Activated CD4-positive, CD25-positive, alpha-beta regulatory T cell (primary cell): ENCODE results near the gene MINDY4.

ENCODE experiments used
- DNase-seq, 4 experiments: peaks; one replicate each; lab custom pipeline; 2025; lab: John Stamatoyannopoulos, UW

Gene MINDY4

GRCh38 chr7:30835396-30835915 lies 64.2 kb downstream of the MINDY4 start:
- no peak for DNase-seq

DNA sequence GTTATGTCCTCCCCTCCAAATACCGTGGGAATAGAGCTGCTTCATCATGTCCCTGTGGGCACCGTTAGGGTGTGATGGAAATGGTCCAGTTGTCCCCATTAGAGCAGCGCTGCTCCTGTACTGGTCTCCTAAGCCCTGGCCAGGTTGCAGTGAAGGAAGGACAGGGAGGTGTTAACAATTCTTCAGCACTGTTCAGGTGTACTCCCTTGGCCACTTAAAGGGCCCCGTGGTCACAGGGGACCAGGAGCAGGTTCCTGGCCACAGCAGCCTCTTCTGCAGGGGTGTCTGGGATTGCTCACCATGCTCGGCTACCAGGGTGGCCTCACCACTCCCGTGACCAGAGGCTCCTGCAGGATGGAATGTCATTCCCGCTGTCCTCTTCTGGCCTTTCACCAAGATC lies 65.8 kb downstream of the MINDY4 start:
- DNase-seq: no peak

DNA sequence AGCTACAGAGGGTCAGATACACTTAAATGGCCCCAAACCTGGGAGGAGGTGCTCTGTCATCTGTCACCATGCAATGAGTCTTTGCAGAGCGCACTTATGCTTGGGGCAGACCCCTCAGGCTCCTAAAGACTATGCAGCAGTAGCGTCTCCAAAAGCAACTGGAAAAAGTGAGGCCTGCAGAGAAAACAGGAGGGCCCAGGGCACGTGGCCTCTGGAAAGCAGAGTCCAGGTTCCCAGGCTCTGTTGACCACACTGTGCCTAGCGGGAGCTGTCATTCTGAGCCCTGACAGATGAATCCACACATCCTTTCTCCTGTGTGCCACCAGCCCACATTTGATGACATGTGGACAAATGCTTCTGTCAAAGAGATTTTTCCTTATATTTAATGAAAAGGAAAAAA lies 66.4 kb downstream of the MINDY4 start:
- no peak for DNase-seq

GRCh38 chr7:30838008-30838407 lies 66.8 kb downstream of the MINDY4 start:
- no peak for DNase-seq

DNA sequence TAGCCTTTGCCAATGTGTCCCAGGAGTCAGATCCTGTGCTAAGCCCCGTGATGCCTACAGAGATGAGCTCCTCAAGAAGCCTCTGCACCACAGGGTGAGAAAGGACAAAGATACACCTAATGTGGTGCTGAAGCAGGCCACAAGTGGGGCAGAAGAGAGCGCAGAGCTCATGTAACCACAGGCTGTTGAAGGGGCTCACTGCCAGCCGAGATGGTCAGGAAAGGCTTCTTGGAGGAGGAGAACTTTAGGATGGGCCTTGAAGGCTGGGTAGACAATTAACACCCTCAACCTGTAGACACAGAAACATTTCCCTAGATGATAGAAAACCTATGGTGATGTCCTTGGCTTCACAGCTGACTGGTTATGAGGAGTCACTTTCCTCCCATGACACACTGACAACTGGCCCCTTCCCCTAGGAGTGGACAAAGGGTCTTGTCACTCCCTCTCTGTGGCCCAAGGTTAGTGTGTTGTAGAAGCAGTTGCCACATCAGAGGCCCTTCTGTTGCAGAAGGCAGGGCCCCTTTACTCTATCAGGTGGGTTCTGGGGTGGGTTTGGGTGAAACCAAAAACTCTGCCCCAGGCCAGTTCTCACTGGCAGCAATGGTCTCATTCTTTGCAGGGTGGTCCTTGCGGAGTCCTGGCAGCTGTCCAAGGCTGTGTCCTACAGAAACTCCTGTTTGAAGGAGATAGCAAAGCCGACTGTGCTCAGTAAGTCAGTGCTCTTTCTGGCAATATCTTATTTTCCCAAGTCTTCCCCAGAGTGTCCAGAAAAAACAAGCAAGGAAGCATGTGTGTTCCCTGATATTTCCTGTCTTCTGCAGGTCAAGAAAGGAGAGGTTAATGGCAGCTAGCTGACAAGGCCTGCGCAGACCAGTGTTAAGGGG lies 69.2 kb downstream of the MINDY4 start:
- DNase-seq: no peak

GRCh38 chr7:30841025-30841735 lies 70.0 kb downstream of the MINDY4 start:
- DNase-seq: no peak

- DNase-seq: no peak
These were observed 70.8 kb downstream of the MINDY4 start for GRCh38 chr7:30841801-30842541.

DNA sequence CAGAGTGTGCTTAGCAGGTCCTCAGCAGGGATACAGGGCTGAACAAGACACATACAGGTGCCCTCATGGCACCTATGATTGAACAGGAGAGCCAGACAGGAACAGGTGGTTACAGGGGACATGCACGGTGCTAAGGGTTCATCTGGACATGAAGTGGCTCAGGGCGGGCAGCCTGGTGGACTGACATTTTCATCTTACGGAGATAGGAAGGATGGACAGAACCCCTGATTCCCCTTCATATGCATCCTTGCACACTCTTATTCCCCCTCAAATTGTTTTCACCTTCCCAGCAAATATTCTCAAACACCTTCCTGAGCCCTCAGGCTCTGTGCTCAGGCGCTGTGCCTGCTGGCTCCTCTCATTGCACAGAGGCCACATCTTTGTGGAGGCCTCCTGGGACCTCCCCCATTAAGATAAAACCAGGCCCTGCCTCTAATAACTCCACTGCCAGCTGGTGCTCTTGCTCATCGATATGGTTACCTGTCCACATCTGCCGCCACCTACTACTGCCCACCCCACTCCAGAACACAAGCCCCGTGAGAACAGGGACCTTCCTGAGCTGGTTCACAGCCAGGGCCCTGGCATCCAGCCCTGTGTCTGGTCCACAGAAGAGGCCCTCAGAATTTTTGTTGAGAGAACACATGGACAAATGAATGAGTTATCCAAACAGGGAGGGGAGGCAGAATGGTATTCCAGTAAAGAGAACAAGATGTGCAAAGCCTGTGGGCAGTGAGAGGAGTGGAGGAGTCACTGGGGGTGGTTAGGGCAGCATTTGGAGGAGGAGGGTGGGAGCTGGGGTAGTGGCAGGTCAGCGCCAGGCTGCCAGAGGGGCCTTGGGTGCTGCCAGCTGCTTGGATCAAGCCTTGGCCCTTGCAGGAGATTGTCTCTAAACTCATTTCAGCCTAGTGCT lies 71.6 kb downstream of the MINDY4 start:
- DNase-seq: no peak

DNA sequence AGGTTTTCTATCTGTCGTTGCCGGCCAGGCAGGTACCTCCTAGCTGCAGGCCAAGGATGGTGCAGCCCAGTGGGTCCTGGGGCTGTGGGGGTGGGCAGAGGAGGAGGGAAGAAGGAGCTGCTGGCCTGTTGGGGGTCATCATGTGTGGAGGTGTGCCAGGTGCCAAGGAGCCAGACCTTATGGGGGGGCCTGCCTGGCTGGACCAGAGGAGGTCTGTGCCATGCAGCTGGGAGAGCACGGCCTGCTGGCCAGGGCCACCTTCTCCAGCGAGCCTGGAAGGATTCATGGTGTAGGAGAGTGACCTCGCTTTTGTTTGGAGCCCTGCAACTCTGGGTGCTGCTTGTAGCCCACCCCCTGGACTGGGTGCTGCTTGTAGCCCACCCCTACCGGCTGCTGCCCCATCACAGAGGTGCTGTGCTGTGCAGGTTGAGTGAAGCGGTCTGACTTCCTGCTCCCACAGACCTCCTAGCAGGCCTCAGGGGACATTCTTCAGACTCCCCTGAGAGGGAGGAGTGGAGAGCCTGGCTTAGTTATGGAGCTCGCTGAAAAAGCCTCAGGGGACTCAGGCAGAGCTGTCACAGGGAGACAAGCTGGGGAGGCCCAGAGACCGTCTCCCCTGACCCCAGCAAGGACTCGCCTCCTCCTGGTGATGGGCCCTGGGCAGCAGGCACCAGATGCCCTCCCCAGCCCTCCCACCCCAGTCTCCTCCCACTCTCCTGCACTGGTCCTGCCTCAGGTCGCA lies 72.7 kb downstream of the MINDY4 start:
- DNase-seq: no peak

DNA sequence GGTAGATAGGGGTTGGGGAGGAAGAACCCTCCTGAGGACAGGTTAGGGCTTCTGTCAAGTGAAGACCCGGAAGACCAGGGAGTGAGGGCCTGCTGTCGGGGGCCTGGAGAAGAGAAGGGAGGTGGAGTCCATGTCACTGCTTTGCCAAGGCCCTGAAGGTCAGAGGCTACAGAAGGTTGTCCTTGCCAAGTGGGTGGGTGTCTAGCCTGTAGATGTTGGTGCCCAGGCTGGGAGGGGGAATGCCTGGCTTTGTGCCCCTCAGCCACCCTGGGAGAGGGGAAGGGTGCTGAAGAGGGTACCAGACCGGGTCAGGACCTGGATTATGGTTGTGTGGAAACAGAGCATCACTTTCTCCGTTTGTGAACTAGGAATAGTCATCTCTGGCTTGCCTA lies 73.3 kb downstream of the MINDY4 start:
- DNase-seq: no peak

- DNase-seq: no peak
These were observed 73.7 kb downstream of the MINDY4 start for GRCh38 chr7:30844916-30845315.

- no peak for DNase-seq
These were observed 74.4 kb downstream of the MINDY4 start for GRCh38 chr7:30845426-30846135.

GRCh38 chr7:30846378-30846777 lies 75.2 kb downstream of the MINDY4 start:
- no peak for DNase-seq

- DNase-seq: no peak
These were observed 77.1 kb downstream of the MINDY4 start for GRCh38 chr7:30848121-30848855.

- DNase-seq: no peak
These were observed 78.3 kb downstream of the MINDY4 start for GRCh38 chr7:30849565-30849964.

- no peak for DNase-seq
These were observed 79.2 kb downstream of the MINDY4 start for GRCh38 chr7:30850426-30850825.

DNA sequence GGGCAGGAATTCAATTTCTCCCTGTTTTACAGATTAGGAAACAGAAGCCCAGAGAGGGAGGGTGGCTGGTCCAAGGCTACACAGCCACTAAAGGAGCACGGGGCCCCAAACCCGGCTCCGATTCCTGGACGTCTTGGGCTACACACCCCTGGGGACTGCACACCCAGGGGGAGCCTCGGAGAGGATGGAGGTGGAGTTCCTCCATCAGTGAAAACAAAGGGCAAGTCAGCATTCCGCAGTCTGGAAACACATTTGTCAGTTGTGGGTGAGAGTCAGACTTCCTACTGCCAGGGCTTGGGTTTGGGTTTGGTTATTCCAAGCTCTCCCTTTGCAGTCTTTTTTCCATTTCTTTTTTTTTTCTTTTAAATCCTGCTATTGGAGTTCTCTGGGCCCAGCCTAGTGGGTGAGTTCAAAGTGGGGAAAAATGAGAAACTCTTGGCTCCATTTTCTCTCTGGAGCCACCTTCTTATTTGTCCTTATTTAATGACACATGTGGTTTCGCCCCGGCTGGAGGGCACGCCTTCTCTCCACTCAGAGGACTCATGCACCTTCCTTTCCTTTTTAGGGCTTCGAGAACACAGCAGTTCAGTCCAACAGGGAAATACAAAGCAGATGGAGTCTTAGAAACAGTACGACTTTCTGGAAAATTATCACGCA lies 80.6 kb downstream of the MINDY4 start:
- DNase-seq: no peak

DNA sequence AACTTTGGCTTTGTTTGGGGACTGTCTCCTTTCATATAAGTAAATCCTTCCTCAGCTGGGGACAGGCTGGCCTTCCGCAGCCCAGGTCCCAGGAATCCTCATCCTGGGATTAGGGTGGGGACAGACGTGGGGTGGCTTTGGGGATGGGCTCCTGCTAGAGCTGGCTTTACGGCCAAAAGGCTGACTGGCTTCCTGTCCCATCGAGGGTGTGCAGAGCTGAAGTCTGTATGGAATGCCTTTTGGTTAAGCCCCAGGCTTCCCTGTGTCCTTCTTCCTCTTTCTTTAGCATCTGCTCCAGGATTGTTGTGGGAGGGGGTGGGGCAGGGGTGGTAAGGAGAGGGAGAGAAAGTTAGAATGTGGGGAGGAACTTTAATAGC lies 81.1 kb downstream of the MINDY4 start:
- DNase-seq: no peak

GRCh38 chr7:30852744-30853288 lies 81.6 kb downstream of the MINDY4 start:
- no peak for DNase-seq
